IPS-18c (cell line): ENCODE results near the gene GALNT7.
"Not testable (repeated sequence)": the region's sequence is repeated elsewhere in the genome, so short reads cannot be mapped to it uniquely, and the experiment has no call there.

Experiments used
- H3K4me3 ChIP-seq: 2 replicates; pipeline ENCODE4 v1.7.0; 2013; ENCODE audit warnings: low read depth, mild to moderate bottlenecking, low read length, moderate library complexity; ENCODE audit not compliant: insufficient read depth
- H3K9me3 ChIP-seq: one replicate; pipeline ENCODE4 v1.6.1; 2013; ENCODE audit warnings: mild to moderate bottlenecking, low read length, moderate library complexity; ENCODE audit not compliant: control insufficient read depth, insufficient read depth

GALNT7 gene

GRCh38 chr4:173168396-173169177 is at the start of gene GALNT7:
GALNT7 (plus strand) TSS chr4:173168811; CDS start chr4:173168836, 25 bp downstream.
- Histone ChIP-seq H3K9me3 (no peaks in the 10 kb centered on the region), H3K4me3 (peak within 1 kb of the TSS; percentile 71)

- H3K9me3 ChIP-seq, H3K4me3 ChIP-seq: not testable (repeated sequence)
Observed at GRCh38 chr4:173118819-173119218, 49.8 kb upstream of the GALNT7 start.

GRCh38 chr4:173119818-173120217 is 48.8 kb upstream of the GALNT7 start:
- no peak overlapping the region for H3K4me3 ChIP-seq
- H3K9me3 ChIP-seq = no peaks in the 10 kb centered on the region

GRCh38 chr4:173121076-173121561 is 47.5 kb upstream of the GALNT7 start:
- Histone ChIP-seq H3K9me3 (no peaks in the 10 kb centered on the region), H3K4me3 (no peak overlapping the region)

GRCh38 chr4:173124209-173124865 is 44.3 kb upstream of the GALNT7 start:
- no peaks in the 10 kb centered on the region for H3K9me3 ChIP-seq
- H3K4me3 ChIP-seq = no peak overlapping the region

GRCh38 chr4:173125216-173125812 is 43.3 kb upstream of the GALNT7 start:
- no peak overlapping the region for H3K4me3 ChIP-seq
- H3K9me3 ChIP-seq = no peaks in the 10 kb centered on the region

- Histone ChIP-seq H3K9me3 (no peaks in the 10 kb centered on the region), H3K4me3 (no peak overlapping the region)
Observed at GRCh38 chr4:173128199-173128890, 40.3 kb upstream of the GALNT7 start.

- H3K9me3 ChIP-seq = no peaks in the 10 kb centered on the region
- H3K4me3 ChIP-seq = no peak overlapping the region
Observed at GRCh38 chr4:173130687-173131086, 37.9 kb upstream of the GALNT7 start.

- Histone ChIP-seq H3K4me3 (no peak overlapping the region), H3K9me3 (no peaks in the 10 kb centered on the region)
Observed at GRCh38 chr4:173134426-173134825, 34.2 kb upstream of the GALNT7 start.

GRCh38 chr4:173135241-173135847 is 33.3 kb upstream of the GALNT7 start:
- Histone ChIP-seq H3K9me3 (no peaks in the 10 kb centered on the region), H3K4me3 (no peak overlapping the region)

- no peak overlapping the region for H3K4me3 ChIP-seq
- H3K9me3 ChIP-seq = no peaks in the 10 kb centered on the region
Observed at GRCh38 chr4:173138624-173139023, 30.0 kb upstream of the GALNT7 start.

- H3K4me3 ChIP-seq = no peak overlapping the region
Observed at GRCh38 chr4:173139561-173139960, 29.1 kb upstream of the GALNT7 start.

GRCh38 chr4:173145131-173145530 is 23.5 kb upstream of the GALNT7 start:
- no peak overlapping the region for H3K4me3 ChIP-seq
- no peaks in the 10 kb centered on the region for H3K9me3 ChIP-seq

More at GRCh38 chr4:173139561-173139960, 29.1 kb upstream of the GALNT7 start:
- H3K9me3 ChIP-seq = no peaks in the 10 kb centered on the region

- H3K4me3 ChIP-seq = no peak overlapping the region
- H3K9me3 ChIP-seq = no peaks in the 10 kb centered on the region
Observed at GRCh38 chr4:173146456-173146855, 22.2 kb upstream of the GALNT7 start.

GRCh38 chr4:173151496-173151895 is 17.1 kb upstream of the GALNT7 start:
- Histone ChIP-seq H3K9me3 (no peaks in the 10 kb centered on the region), H3K4me3 (no peak overlapping the region)

- H3K4me3 ChIP-seq = no peak overlapping the region
Observed at GRCh38 chr4:173152104-173152503, 16.5 kb upstream of the GALNT7 start.

GRCh38 chr4:173153445-173153844 is 15.2 kb upstream of the GALNT7 start:
- no peak overlapping the region for H3K4me3 ChIP-seq
- no peaks in the 10 kb centered on the region for H3K9me3 ChIP-seq

More at GRCh38 chr4:173152104-173152503, 16.5 kb upstream of the GALNT7 start:
- H3K9me3 ChIP-seq = no peaks in the 10 kb centered on the region
